ENCODE results near the gene ANKRD9.

ANKRD9 gene

DNA sequence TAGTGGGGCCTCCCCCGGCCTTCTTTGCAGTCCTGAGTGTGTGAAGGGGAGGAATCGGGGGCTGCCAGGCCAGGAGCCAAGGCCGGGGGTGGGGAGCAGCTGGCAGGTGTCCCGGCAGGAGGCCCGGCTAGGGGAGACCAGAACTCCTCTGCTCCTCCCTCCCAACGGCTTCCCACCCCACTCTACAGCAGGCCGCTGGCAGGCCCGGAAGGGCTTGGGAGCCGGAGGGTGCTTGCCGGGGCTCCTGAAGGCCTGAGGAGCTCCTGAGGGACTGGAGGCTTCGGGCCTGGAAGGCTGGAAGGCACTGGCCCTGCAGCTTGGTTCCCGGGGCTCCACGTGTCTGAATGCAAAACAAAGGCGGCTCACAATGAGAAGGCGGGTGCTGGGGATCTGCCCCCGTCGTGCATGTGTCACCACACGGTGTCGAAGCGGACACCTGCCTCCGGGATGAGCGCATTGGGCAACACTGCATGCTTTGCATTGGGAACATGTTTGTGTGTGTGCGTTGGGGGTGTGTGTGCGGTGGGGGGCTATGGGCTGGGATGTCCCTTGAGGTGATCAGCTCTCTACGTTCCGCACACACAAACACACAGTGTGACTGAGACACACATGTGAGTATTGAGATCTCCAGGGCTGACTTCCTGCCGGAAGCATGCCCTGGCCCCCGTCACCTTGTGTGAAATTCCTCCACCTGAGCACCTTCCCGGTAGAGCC, 30.9 kb upstream of the ANKRD9 start:
- H2AFZ ChIP-seq (ENCODE audit: low read length) = no peak overlapping the region
- no peaks in the 10 kb centered on the region for H3K27me3 ChIP-seq (ENCODE audit: insufficient read depth, low read length)
- H3K27ac ChIP-seq (ENCODE audit: low read depth, low read length, poor library complexity, severe bottlenecking) = no peak overlapping the region
- TF ChIP-seq EZH2 (IDR thresholded peaks at IDR 0.05; ENCODE audit: borderline replicate concordance, low read length) = no peak
- TF ChIP-seq, protein P1, sequence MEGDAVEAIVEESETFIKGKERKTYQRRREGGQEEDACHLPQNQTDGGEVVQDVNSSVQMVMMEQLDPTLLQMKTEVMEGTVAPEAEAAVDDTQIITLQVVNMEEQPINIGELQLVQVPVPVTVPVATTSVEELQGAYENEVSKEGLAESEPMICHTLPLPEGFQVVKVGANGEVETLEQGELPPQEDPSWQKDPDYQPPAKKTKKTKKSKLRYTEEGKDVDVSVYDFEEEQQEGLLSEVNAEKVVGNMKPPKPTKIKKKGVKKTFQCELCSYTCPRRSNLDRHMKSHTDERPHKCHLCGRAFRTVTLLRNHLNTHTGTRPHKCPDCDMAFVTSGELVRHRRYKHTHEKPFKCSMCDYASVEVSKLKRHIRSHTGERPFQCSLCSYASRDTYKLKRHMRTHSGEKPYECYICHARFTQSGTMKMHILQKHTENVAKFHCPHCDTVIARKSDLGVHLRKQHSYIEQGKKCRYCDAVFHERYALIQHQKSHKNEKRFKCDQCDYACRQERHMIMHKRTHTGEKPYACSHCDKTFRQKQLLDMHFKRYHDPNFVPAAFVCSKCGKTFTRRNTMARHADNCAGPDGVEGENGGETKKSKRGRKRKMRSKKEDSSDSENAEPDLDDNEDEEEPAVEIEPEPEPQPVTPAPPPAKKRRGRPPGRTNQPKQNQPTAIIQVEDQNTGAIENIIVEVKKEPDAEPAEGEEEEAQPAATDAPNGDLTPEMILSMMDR (IDR thresholded peaks at IDR 0.05; ENCODE audit: low read length) = no peak
- no peaks in the 10 kb centered on the region for H3K9me2 ChIP-seq (ENCODE audit: low read depth, low read length)
- peaks cover 20% of the 10 kb centered on the region for H3K4me1 ChIP-seq (ENCODE audit: insufficient read depth, low read length, severe bottlenecking)
- no peak overlapping the region for H3K4me2 ChIP-seq (ENCODE audit: low read length)
- no peaks in the 10 kb centered on the region for H3F3A ChIP-seq (ENCODE audit: insufficient read depth, low read length)
- H3K36me3 ChIP-seq (ENCODE audit: insufficient read depth, low read length) = no peaks in the 10 kb centered on the region
- no peak overlapping the region for H3K4me3 ChIP-seq (ENCODE audit: low read depth, low read length, poor library complexity, severe bottlenecking)
- H3K9me3 ChIP-seq (ENCODE audit: low read length) = no peaks in the 10 kb centered on the region
- H3K79me2 ChIP-seq (ENCODE audit: insufficient read depth, low read length) = no peaks in the 10 kb centered on the region
- H3K9ac ChIP-seq (ENCODE audit: low read length) = no peak overlapping the region
- H4K20me1 ChIP-seq (ENCODE audit: insufficient read depth, low read length) = no peaks in the 10 kb centered on the region

GRCh38 chr14:102539544-102540314, 30.2 kb upstream of the ANKRD9 start:
- Histone ChIP-seq H3K4me2 (ENCODE audit: low read length) (no peak overlapping the region), H3K9me2 (ENCODE audit: low read depth, low read length) (no peaks in the 10 kb centered on the region), H3K9me3 (ENCODE audit: low read length) (no peaks in the 10 kb centered on the region), H3K4me3 (ENCODE audit: low read depth, low read length, poor library complexity, severe bottlenecking) (no peak overlapping the region), H3K9ac (ENCODE audit: low read length) (no peak overlapping the region), H3K27ac (ENCODE audit: low read depth, low read length, poor library complexity, severe bottlenecking) (no peak overlapping the region), H3F3A (ENCODE audit: insufficient read depth, low read length) (no peaks in the 10 kb centered on the region), H3K79me2 (ENCODE audit: insufficient read depth, low read length) (no peaks in the 10 kb centered on the region), H3K36me3 (ENCODE audit: insufficient read depth, low read length) (no peaks in the 10 kb centered on the region), H3K4me1 (ENCODE audit: insufficient read depth, low read length, severe bottlenecking) (peaks cover 16% of the 10 kb centered on the region), H2AFZ (ENCODE audit: low read length) (no peak overlapping the region), H4K20me1 (ENCODE audit: insufficient read depth, low read length) (no peaks in the 10 kb centered on the region), H3K27me3 (ENCODE audit: insufficient read depth, low read length) (no peaks in the 10 kb centered on the region)
- TF ChIP-seq, protein P1 (IDR thresholded peaks at IDR 0.05; ENCODE audit: low read length) = no peak
- TF ChIP-seq EZH2 (IDR thresholded peaks at IDR 0.05; ENCODE audit: borderline replicate concordance, low read length) = no peak

DNA sequence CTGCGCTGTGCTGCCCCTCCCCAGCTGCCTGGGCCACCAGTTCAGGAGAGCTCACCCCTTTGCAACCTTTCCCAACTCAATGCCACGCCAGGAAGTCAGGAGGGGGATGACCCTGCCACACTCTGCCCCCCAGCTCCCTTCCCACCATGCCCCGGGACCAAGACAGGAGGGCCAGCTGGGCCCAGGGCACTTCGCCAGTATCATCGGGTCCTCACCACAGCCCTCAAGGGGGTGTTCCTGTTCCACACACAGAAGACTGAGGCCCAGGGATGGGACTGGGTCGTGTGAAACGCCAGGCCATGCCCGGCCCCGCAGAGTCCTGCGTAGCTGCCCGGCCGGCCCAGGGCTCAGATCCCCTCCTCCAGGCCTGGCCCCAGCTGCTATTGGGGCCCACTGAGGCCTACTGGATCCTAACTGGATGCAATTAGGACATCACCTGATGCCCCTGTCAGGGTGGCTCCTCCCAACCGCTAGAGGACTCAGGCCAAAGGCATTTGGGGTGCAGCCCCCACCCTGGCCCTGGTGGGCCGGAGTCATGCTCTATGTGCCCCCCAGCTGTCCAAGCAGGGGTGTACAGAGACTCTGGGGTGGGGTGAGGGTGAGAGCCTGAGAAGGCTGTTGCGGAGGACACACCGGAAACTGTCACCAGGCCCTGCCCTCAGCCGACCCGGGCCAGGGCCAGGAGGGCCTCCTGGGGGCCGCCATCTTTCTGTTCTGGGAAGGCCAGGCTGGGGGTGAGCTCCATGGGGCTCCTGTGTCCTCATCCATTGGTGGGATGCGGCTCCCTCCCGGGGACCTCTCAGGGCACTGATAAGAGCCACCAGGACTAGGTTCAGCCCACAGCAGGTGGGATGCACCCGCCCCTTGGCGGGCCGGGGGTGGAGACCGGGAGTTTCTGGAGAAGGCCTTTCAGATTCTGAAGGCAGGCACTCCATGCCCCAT, 29.3 kb upstream of the ANKRD9 start:
- Histone ChIP-seq H3F3A (ENCODE audit: insufficient read depth, low read length) (no peaks in the 10 kb centered on the region), H3K4me1 (ENCODE audit: insufficient read depth, low read length, severe bottlenecking) (peaks cover 9% of the 10 kb centered on the region), H3K4me2 (ENCODE audit: low read length) (no peak overlapping the region), H3K27me3 (ENCODE audit: insufficient read depth, low read length) (no peaks in the 10 kb centered on the region), H4K20me1 (ENCODE audit: insufficient read depth, low read length) (no peaks in the 10 kb centered on the region), H3K36me3 (ENCODE audit: insufficient read depth, low read length) (no peaks in the 10 kb centered on the region), H3K27ac (ENCODE audit: low read depth, low read length, poor library complexity, severe bottlenecking) (no peak overlapping the region), H3K9me3 (ENCODE audit: low read length) (no peaks in the 10 kb centered on the region), H2AFZ (ENCODE audit: low read length) (no peak overlapping the region), H3K79me2 (ENCODE audit: insufficient read depth, low read length) (no peaks in the 10 kb centered on the region), H3K9ac (ENCODE audit: low read length) (no peak overlapping the region), H3K4me3 (ENCODE audit: low read depth, low read length, poor library complexity, severe bottlenecking) (no peak overlapping the region), H3K9me2 (ENCODE audit: low read depth, low read length) (no peaks in the 10 kb centered on the region)
- TF ChIP-seq, protein P1 (IDR thresholded peaks at IDR 0.05; ENCODE audit: low read length) = no peak
- TF ChIP-seq EZH2 (IDR thresholded peaks at IDR 0.05; ENCODE audit: borderline replicate concordance, low read length) = no peak

Measured in OCI-LY1 (cell line).